Muscle of leg (tissue), 11 donors: ENCODE measurements around the gene FAM13A. TPM values are rescaled to one million over a fixed set of nuclear protein-coding genes. Genes with fewer than 3 reads are reported as not detected.

Source experiments
- DNase-seq: peaks from one replicate; pipeline ENCODE4 v3.0.0; 2013
- H3K27ac ChIP-seq: one replicate; pipeline ENCODE4 v1.5.1; 2013; ENCODE audit warnings: mild to moderate bottlenecking, low read length, control low read depth
- H3K27me3 ChIP-seq: one replicate; pipeline ENCODE4 v1.6.1; 2013; ENCODE audit warnings: low read length; ENCODE audit not compliant: control insufficient read depth, insufficient read depth
- H3K36me3 ChIP-seq: one replicate; pipeline ENCODE4 v1.6.1; 2013; ENCODE audit warnings: low read length; ENCODE audit not compliant: control insufficient read depth, insufficient read depth
- H3K4me1 ChIP-seq: one replicate; pipeline ENCODE4 v1.6.1; 2013; ENCODE audit warnings: low read length; ENCODE audit not compliant: control insufficient read depth, insufficient read depth
- H3K4me3 ChIP-seq: one replicate; pipeline ENCODE4 v1.5.1; 2013; ENCODE audit warnings: low read length, control low read depth
- H3K9me3 ChIP-seq: replicated peaks from 2 replicates; pipeline ENCODE4 v1.6.1; 2013; ENCODE audit warnings: low read depth, low read length; ENCODE audit not compliant: control insufficient read depth
- WGBS: methylation state at CpG from one replicate; pipeline ENCODE4 v1.1.5; 2013; ENCODE audit warnings: missing lambda C conversion rate; ENCODE audit not compliant: insufficient coverage; 5-methylcytosine and 5-hydroxymethylcytosine counted together
- polyA plus RNA-seq, 8 donors: library from polyadenylated mRNA; unstranded; fragments of 120-200 nt; gene quantifications; one replicate each; pipeline versions ENCODE4 v1.2.1 to v1.2.3, GENCODE V29; 2013; ENCODE audit warnings: inconsistent platforms in 1 of 8, low replicate concordance in 1 of 8; ENCODE audit not compliant: insufficient read length in 8 of 8, insufficient read depth in 1 of 8
- total RNA-seq: library from RNA; stranded (reverse); fragments of 120-200 nt; gene quantifications from one replicate; pipeline ENCODE4 v1.2.4, GENCODE V29; 2013

The FAM13A gene
- total and polyA plus RNA-seq, 9 donors: 23.8 to 40.2 (median 29.7) TPM

DNA sequence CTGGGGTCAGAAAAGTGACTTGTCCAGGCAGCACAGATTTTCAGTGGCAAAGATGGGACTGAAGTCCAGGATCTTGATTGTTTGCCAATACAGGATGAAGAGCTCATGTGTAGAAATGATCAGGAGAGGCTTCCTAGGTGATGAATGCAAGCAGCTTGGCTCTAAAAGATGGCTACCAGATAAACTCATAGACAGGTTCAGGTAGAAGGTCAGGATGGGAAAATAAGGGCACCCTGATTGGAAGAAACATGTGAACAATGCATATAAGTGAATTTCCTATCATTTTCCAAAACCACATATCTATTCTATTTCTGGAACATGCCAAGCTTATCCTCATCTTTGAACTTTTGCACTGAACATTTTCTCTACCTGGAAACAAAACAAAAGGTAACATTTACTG, 87.7 kb downstream of the FAM13A start:
- H3K4me1 ChIP-seq: no peaks in the 10 kb centered on the region
- H3K36me3 ChIP-seq: peaks cover 6% of the 10 kb centered on the region
- no peak for DNase-seq
- H3K9me3 ChIP-seq: peaks cover 10% of the 10 kb centered on the region
- H3K27me3 ChIP-seq: no peaks in the 10 kb centered on the region
- H3K4me3 ChIP-seq: no peak overlapping the region
- H3K27ac ChIP-seq: no peak overlapping the region

DNA sequence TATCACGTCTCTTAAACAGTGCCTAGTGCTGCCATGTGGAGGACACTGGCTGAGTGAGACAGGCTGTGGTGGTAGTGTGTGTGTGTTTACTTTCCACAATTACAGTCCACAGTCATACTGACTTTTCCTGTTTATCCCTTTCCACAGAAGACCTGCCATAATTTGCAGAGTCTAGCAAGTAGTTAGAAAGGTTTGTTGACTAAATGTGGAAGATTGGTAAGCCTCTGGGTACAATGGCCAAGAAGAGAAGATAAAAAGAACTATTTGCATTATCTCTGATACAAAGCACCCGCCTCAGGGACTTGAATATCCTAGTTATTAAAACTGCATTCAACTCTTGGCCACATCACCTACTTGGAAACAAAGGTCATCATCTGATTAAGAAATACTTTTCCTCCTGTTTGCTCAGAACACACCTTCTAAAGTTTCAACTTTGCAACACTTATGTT, 89.1 kb downstream of the FAM13A start:
- H3K36me3 ChIP-seq: no peaks in the 10 kb centered on the region
- no CpG with 5 or more reads among the region's 2 CpGs for WGBS
- no peaks in the 10 kb centered on the region for H3K4me1 ChIP-seq
- H3K4me3 ChIP-seq: no peak overlapping the region
- DNase-seq: no peak
- H3K9me3 ChIP-seq: peaks cover 2% of the 10 kb centered on the region
- no peaks in the 10 kb centered on the region for H3K27me3 ChIP-seq
- no peak overlapping the region for H3K27ac ChIP-seq

DNA sequence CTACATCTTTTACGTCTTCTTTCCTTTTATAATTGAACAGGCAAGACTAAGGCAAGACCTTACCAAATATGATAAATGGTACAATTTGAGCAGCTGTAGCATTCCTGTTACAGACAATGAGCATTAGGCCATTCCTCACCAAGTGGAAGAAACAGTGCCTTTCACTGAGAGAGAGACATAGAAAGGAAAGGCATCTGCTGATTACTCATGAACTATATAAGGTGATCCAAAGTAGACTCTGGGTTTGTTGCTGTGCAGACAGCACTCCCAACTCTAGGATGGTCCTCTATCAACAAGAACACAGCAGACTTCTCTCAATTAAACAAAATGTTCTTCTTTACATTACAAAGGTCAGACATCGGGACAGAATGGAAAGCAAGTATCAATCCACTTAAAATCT, 91.9 kb downstream of the FAM13A start:
- no peaks in the 10 kb centered on the region for H3K27me3 ChIP-seq
- H3K4me1 ChIP-seq: no peaks in the 10 kb centered on the region
- no peak for DNase-seq
- WGBS: no CpG with 5 or more reads among the region's 2 CpGs
- no peak overlapping the region for H3K4me3 ChIP-seq
- no peak overlapping the region for H3K27ac ChIP-seq
- H3K9me3 ChIP-seq: no peaks in the 10 kb centered on the region
- H3K36me3 ChIP-seq: no peaks in the 10 kb centered on the region

DNA sequence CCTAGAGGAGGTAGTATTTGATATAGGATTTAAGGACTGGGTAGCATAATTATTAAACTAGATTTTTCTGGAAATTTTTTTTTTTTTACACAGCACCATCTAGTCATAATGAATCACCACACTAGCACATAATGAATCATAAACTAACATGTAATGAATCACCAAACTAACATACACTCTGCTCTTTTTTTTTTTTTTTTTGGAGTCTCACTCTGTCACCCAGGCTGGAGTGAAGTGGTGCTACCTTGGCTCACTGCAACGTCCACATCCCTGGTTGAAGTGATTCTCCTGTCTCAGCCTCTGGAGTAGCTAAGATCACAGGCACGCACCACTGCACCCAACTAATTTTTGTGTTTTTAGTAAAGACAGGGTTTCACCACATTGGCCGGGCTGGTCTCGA, 92.5 kb downstream of the FAM13A start:
- no CpG with 5 or more reads among the region's 4 CpGs for WGBS
- Histone ChIP-seq H3K27ac (no peak overlapping the region), H3K9me3 (no peaks in the 10 kb centered on the region), H3K4me3 (no peak overlapping the region), H3K4me1 (no peaks in the 10 kb centered on the region), H3K36me3 (no peaks in the 10 kb centered on the region), H3K27me3 (no peaks in the 10 kb centered on the region)
- no peak for DNase-seq

DNA sequence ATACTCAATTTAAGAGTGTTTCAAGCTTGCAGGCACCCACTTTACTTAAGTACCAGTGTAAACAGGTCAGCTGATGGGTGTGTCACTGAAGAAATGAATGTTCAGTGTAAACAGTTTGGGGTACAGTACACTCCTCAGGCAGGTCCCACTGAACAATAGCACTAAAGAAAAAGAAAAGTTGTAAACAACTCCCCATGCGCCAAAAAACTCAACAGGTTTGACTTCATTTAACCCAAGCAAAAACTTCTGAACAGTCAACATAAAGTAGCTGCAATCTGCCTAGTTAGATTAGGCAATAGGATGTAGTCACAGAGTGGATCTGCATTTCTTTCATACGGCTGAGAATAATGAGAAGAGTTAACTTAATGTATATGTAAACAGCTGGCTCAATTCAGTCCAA, 93.2 kb downstream of the FAM13A start:
- no peaks in the 10 kb centered on the region for H3K4me1 ChIP-seq
- no peak overlapping the region for H3K27ac ChIP-seq
- no peaks in the 10 kb centered on the region for H3K36me3 ChIP-seq
- no peaks in the 10 kb centered on the region for H3K27me3 ChIP-seq
- H3K4me3 ChIP-seq: no peak overlapping the region
- no peak for DNase-seq
- H3K9me3 ChIP-seq: no peaks in the 10 kb centered on the region
- WGBS: no CpG with 5 or more reads among the region's 2 CpGs

DNA sequence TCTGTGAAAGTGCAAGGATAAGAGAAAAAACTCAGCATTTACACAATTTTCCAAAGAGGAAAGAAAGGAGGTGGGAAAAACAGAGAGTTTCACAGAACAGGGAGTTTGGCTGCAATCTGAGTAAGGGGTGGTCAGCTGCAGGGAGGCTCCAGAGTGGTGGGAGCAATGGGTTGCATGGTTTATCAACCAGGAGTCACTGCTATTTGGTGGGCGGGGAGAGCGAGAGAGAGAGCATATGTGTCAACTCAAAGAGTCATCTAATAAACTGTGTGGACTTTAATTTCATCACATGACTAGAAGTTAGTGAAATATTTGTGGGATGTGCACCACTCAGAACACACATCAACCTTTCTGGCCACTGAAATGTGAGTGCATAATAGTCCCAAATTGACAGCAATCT, 94.6 kb downstream of the FAM13A start:
- H3K4me1 ChIP-seq: peaks cover 5% of the 10 kb centered on the region

DNA sequence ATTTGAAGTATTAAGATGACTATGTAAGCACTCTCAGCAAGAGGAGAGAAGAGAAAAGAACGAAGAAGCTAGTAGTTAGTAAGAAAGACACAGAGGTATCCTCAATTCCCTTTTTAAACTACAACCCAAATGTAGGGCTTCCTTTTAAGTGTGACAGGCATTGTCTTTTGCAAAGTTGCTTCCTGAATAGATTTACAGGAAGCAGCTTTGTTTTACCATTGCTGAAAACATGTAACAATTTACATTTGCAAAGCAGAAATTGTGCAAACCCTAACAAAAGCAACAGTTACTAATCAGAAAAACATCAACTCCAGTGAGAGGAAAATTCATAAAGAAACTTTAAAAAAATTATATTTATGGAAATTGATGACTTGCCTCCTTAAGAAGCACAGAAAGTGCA, 96.4 kb downstream of the FAM13A start:
- H3K4me1 ChIP-seq: peaks cover 5% of the 10 kb centered on the region
- no peaks in the 10 kb centered on the region for H3K36me3 ChIP-seq
- no CpG with 5 or more reads among the region's 1 CpG for WGBS
- no peak overlapping the region for H3K4me3 ChIP-seq
- H3K9me3 ChIP-seq: no peaks in the 10 kb centered on the region
- no peaks in the 10 kb centered on the region for H3K27me3 ChIP-seq
- peak; percentile 58 for DNase-seq
- no peak overlapping the region for H3K27ac ChIP-seq

More for the DNA sequence above, 94.6 kb downstream of the FAM13A start:
- H3K36me3 ChIP-seq: no peaks in the 10 kb centered on the region
- H3K4me3 ChIP-seq: no peak overlapping the region
- WGBS: no CpG with 5 or more reads among the region's 2 CpGs
- no peaks in the 10 kb centered on the region for H3K27me3 ChIP-seq
- no peaks in the 10 kb centered on the region for H3K9me3 ChIP-seq
- no peak for DNase-seq
- no peak overlapping the region for H3K27ac ChIP-seq

DNA sequence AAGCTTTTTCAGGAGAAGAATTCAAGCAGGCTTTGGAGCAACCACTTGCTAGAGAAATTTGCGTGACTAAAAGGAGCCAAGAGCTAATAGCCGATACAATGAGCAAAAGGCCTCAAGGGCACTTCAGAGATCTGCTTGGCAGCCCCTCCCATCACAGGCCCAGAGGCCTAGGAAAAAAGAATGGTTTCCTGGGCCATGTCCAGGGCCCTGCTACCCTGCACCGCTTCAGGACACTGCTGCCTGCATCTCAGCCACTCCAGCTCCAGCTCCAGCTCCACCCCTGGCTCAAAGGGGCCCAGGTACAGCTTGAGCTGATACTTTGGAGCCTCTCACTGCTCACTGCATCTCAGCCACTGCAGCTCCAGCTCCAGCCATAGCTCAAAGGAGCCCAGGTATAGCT, 98.9 kb downstream of the FAM13A start:
- no peak overlapping the region for H3K27ac ChIP-seq
- H3K36me3 ChIP-seq: no peaks in the 10 kb centered on the region
- no peak overlapping the region for H3K4me3 ChIP-seq
- H3K27me3 ChIP-seq: no peaks in the 10 kb centered on the region
- H3K4me1 ChIP-seq: peaks cover 5% of the 10 kb centered on the region
- DNase-seq: no peak
- WGBS: 88% methylated on average over 1 of the region's 3 CpGs
- no peaks in the 10 kb centered on the region for H3K9me3 ChIP-seq

DNA sequence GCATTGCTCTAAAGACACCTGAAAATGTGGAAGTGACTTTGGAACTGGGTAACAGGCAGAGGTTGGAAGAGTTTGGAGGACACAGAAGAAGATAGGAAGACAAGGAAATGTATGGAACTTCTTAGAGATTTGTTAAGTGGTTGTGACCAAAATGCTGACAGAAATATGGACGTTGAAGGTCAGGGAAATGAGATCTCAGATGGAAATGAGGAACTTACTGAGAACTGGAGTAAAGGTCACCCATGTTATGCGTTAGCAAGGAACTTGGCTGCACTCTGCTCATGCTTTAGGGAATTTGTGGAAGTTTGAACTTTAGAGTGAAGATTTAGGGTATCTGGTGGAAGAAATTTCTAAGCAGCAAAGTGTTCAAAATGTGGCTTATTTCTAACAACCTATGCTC, 99.4 kb downstream of the FAM13A start:
- WGBS: 25% methylated on average over 2 of the region's 2 CpGs
- Histone ChIP-seq H3K27ac (no peak overlapping the region), H3K36me3 (no peaks in the 10 kb centered on the region)

DNA sequence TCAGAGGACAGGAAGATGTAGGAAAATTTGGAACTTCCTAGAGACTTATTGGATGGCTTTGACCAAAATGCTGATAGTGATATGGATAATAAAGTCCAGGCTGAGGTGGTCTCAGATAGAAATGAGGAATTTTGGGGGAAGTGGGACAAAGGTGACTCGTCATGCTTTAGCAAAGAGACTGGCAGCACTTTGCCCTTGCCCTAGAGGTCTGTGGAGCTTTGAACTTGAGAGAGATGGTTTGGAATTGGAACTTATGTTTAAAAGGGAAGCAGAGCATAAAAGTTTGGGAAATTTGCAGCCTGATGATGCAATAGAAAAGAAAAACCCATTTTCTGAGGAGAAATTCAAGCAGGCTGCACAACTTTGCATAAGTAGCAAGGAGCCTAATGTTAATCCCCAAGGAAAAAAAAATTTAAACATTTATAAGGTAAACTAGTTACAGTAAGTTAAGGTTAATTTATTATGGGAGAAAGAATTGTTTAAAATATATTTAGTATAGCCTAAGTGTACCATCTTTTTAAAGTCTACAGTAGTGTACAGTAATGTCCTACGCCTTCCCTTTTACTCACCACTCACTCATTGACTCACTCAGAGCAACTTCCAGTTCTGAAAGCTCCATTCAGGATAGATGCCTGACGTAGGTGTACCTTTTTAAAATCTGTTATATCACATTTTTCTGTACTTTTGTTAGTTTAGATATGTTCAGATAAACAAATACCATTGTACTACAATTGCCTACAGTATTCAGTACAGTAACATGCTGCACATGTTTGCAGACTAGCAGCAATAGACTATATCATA, 101.2 kb downstream of the FAM13A start:
- Histone ChIP-seq H3K4me1 (peaks cover 5% of the 10 kb centered on the region), H3K36me3 (no peaks in the 10 kb centered on the region), H3K27ac (no peak overlapping the region), H3K27me3 (no peaks in the 10 kb centered on the region), H3K4me3 (no peak overlapping the region), H3K9me3 (no peaks in the 10 kb centered on the region)
- DNase-seq: no peak
- WGBS: 100% methylated on average over 1 of the region's 3 CpGs

More for the DNA sequence above, 99.4 kb downstream of the FAM13A start:
- Histone ChIP-seq H3K27me3 (no peaks in the 10 kb centered on the region), H3K9me3 (no peaks in the 10 kb centered on the region), H3K4me1 (peaks cover 5% of the 10 kb centered on the region), H3K4me3 (no peak overlapping the region)
- peak; percentile 74 for DNase-seq

DNA sequence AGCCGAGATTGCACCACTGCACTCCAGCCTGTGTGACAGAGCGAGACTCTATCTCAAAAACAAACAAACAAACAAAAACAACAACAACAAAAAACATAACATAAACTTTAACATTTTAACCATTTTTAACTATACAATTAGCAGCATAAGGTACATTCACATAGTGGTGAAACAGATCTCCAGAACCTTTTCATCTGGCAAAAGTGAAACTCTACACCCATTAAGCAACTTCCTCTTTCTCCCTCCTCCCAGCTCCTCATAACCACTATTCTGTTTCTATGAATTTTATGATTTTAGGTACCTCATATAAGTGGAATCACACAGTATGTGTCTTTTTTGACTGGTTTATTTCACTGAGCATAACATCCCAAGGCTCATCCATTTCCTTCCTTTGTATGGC, 103.6 kb downstream of the FAM13A start:
- H3K36me3 ChIP-seq: no peaks in the 10 kb centered on the region
- H3K9me3 ChIP-seq: no peaks in the 10 kb centered on the region
- no CpG with 5 or more reads among the region's 2 CpGs for WGBS
- peak; percentile 17 for DNase-seq
- no peak overlapping the region for H3K27ac ChIP-seq
- no peak overlapping the region for H3K4me3 ChIP-seq
- no peaks in the 10 kb centered on the region for H3K27me3 ChIP-seq
- H3K4me1 ChIP-seq: peaks cover 5% of the 10 kb centered on the region
